Neural cell (in vitro differentiated cells): ENCODE measurements around the gene BMP7. TPM values are rescaled to one million over a fixed set of nuclear protein-coding genes. Genes with fewer than 3 reads are reported as not detected.

ENCODE experiments used
- H2AFZ ChIP-seq: fragments of 200-600, 300-800 bp; sonication (generic), shearing (Covaris generic); 2 replicates; pipeline ENCODE4 v1.6.0; 2014; ENCODE audit warnings: low read depth, mild to moderate bottlenecking, antibody characterized with exemption, low read length, moderate library complexity
- H3F3A ChIP-seq: fragments of 200-600 bp; shearing (Covaris generic); 2 replicates; pipeline ENCODE4 v1.6.1; 2016; ENCODE audit warnings: mild to moderate bottlenecking, moderate library complexity, mixed read lengths, antibody characterized with exemption, low read length; ENCODE audit not compliant: insufficient read depth, poor library complexity, severe bottlenecking
- H3K27ac ChIP-seq: fragments of 200-600, 300-800 bp; sonication (generic), shearing (Covaris generic); 2 replicates; pipeline ENCODE4 v1.5.1; 2014; ENCODE audit warnings: mild to moderate bottlenecking, low read length, moderate library complexity
- H3K27me3 ChIP-seq: fragments of 300-800, 200-600 bp; sonication (generic), shearing (Covaris generic); 2 replicates; pipeline ENCODE4 v1.6.0; 2014; ENCODE audit warnings: mild to moderate bottlenecking, low read depth, low read length, moderate library complexity; ENCODE audit not compliant: insufficient read depth
- H3K36me3 ChIP-seq: fragments of 300-800, 200-600 bp; sonication (generic), shearing (Covaris generic); 2 replicates; pipeline ENCODE4 v1.5.1; 2014; ENCODE audit warnings: mild to moderate bottlenecking, antibody characterized with exemption, low read length, moderate library complexity; ENCODE audit not compliant: insufficient read depth
- H3K4me2 ChIP-seq: fragments of 300-800, 200-600 bp; sonication (generic), shearing (Covaris generic); 2 replicates; pipeline ENCODE4 v1.6.0; 2014; ENCODE audit warnings: mild to moderate bottlenecking, low read length
- H3K4me3 ChIP-seq: fragments of 300-800, 200-600 bp; sonication (generic), shearing (Covaris generic); 2 replicates; pipeline ENCODE4 v1.5.1; 2014; ENCODE audit warnings: mild to moderate bottlenecking, low read length, moderate library complexity
- H3K79me2 ChIP-seq: fragments of 200-600 bp; shearing (Covaris generic); replicated peaks from 2 replicates; pipeline ENCODE4 v1.6.0; 2014; ENCODE audit warnings: mild to moderate bottlenecking, low read length, moderate library complexity; ENCODE audit not compliant: insufficient read depth
- H3K9ac ChIP-seq: fragments of 300-800, 200-600 bp; sonication (generic), shearing (Covaris generic); 2 replicates; pipeline ENCODE4 v1.6.1; 2016; ENCODE audit warnings: mild to moderate bottlenecking, low read length, mixed read lengths
- H3K9me2 ChIP-seq: fragments of 200-600 bp; shearing (Covaris generic); 2 replicates; pipeline ENCODE4 v1.6.1; 2016; ENCODE audit warnings: mild to moderate bottlenecking, low read length, mixed read lengths; ENCODE audit not compliant: insufficient read depth
- H3K9me3 ChIP-seq: fragments of 200-600, 300-800 bp; sonication (generic), shearing (Covaris generic); 2 replicates; pipeline ENCODE4 v1.6.1; 2016; ENCODE audit warnings: mild to moderate bottlenecking, mixed run types, low read length, moderate library complexity, mixed read lengths
- H4K20me1 ChIP-seq: fragments of 200-600 bp; shearing (Covaris generic); 2 replicates; pipeline ENCODE4 v1.6.1; 2016; ENCODE audit warnings: mild to moderate bottlenecking, mixed run types; ENCODE audit not compliant: insufficient read depth
- EP300 ChIP-seq: fragments of 450-650 bp; conservative IDR thresholded peaks from 2 replicates; pipeline ENCODE4 v1.6.1; 2014; ENCODE audit warnings: antibody characterized with exemption, mild to moderate bottlenecking, moderate library complexity; ENCODE audit not compliant: poor library complexity, severe bottlenecking
- EZH2 ChIP-seq: fragments of 200-600, 300-800 bp; shearing (Covaris generic), sonication (generic); IDR thresholded peaks from 2 replicates; pipeline ENCODE4 v1.6.1; 2014; ENCODE audit warnings: antibody characterized with exemption, low read length, borderline replicate concordance, mild to moderate bottlenecking; ENCODE audit not compliant: insufficient read depth, poor library complexity, severe bottlenecking
- MXI1 ChIP-seq: fragments of 450-650 bp; conservative IDR thresholded peaks from 2 replicates; pipeline ENCODE4 v1.6.1; 2014; ENCODE audit warnings: antibody characterized with exemption, mild to moderate bottlenecking; ENCODE audit not compliant: poor library complexity, severe bottlenecking
- POLR2AphosphoS5 ChIP-seq: IDR thresholded peaks from 2 replicates; pipeline ENCODE4 v1.6.1; 2012
- RAD21 ChIP-seq: fragments of 450-650 bp; conservative IDR thresholded peaks from 2 replicates; pipeline ENCODE4 v1.6.1; 2014; ENCODE audit warnings: antibody characterized with exemption, mild to moderate bottlenecking, moderate library complexity
- SMC3 ChIP-seq: fragments of 450-650 bp; conservative IDR thresholded peaks from 2 replicates; pipeline ENCODE4 v1.6.1; 2014; ENCODE audit warnings: antibody characterized with exemption, mild to moderate bottlenecking, moderate library complexity; ENCODE audit not compliant: poor library complexity
- TAF1 ChIP-seq: IDR thresholded peaks from 2 replicates; pipeline ENCODE4 v1.6.1; 2012; ENCODE audit warnings: low read depth
- polyA plus RNA-seq: library from polyadenylated mRNA; depleted of rRNA; stranded (reverse); fragments of >200 nt; gene quantifications from 2 replicates; pipeline ENCODE4 v1.2.3, GENCODE V29; 2014
- TF ChIP-seq, protein P1 (sequence below): IDR thresholded peaks from 2 replicates; pipeline ENCODE4 v1.6.1; 2012; ENCODE audit warnings: borderline replicate concordance
- TF ChIP-seq, protein P2 (sequence below): fragments of 450-650 bp; IDR thresholded peaks from 2 replicates; pipeline ENCODE4 v1.5.1; 2014; ENCODE audit warnings: antibody characterized with exemption, mild to moderate bottlenecking, moderate library complexity; ENCODE audit not compliant: poor library complexity, severe bottlenecking

The BMP7 gene
- polyA plus RNA-seq, 1 donor from 2014 or later, result 3.6 TPM

DNA sequence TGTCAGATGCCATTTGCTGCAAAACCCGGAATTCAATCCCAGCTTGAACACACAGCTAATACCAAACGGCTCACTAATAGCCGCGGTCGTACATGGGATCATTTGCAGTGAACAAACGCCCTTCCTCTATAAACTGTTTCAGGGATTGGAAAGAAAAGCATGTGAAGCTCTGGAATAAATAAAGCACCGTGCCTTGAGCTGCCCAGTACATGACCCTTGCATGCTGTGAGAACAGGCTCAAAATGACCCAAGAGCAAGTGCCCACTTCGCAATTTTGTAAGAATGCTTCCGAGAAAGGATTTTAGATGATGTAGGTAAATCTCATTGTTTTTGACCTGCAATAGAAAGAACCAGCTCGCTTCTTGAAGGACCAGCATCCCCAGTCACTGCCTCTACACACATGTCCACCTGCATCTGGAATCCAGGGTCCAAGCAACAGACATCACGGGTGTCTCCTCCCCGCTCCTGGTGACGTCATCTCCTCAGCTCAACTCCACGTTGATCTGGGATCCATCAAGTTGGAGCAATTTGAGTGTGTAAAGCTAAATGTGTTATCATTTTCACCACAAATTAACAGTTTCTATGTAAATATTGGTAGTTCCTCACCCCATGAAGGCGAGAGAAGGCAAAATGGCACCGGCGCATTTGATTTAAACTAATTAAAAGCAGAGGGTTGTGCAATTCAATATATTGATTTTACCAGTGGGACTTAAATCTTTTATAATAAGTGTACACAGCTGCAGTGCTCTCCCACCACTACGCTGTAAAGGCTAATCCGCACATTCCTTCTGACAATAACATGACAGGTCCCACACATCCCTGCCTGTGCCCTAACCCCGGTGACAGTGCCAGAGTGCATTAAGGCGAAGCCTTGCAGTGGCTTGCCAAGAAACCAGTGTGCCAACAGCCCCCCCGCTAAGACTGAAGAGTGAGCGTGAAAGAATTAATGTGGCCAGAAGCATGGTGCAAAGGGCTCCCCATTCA is 6.2 kb downstream of the BMP7 start:
- H3K9ac ChIP-seq, result no peak overlapping the region
- H3K4me2 ChIP-seq, result no peak overlapping the region
- H3K79me2 ChIP-seq, result no peaks in the 10 kb centered on the region
- H3K27me3 ChIP-seq, result peaks cover 55% of the 10 kb centered on the region
- no peaks in the 10 kb centered on the region for H4K20me1 ChIP-seq
- H3K9me2 ChIP-seq, result no peaks in the 10 kb centered on the region
- H2AFZ ChIP-seq, result no peak overlapping the region
- TF ChIP-seq TAF1, result no peak
- TF ChIP-seq, protein P1, sequence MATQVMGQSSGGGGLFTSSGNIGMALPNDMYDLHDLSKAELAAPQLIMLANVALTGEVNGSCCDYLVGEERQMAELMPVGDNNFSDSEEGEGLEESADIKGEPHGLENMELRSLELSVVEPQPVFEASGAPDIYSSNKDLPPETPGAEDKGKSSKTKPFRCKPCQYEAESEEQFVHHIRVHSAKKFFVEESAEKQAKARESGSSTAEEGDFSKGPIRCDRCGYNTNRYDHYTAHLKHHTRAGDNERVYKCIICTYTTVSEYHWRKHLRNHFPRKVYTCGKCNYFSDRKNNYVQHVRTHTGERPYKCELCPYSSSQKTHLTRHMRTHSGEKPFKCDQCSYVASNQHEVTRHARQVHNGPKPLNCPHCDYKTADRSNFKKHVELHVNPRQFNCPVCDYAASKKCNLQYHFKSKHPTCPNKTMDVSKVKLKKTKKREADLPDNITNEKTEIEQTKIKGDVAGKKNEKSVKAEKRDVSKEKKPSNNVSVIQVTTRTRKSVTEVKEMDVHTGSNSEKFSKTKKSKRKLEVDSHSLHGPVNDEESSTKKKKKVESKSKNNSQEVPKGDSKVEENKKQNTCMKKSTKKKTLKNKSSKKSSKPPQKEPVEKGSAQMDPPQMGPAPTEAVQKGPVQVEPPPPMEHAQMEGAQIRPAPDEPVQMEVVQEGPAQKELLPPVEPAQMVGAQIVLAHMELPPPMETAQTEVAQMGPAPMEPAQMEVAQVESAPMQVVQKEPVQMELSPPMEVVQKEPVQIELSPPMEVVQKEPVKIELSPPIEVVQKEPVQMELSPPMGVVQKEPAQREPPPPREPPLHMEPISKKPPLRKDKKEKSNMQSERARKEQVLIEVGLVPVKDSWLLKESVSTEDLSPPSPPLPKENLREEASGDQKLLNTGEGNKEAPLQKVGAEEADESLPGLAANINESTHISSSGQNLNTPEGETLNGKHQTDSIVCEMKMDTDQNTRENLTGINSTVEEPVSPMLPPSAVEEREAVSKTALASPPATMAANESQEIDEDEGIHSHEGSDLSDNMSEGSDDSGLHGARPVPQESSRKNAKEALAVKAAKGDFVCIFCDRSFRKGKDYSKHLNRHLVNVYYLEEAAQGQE, result no peak
- TF ChIP-seq EZH2, result no peak
- TF ChIP-seq MXI1, result no peak
- TF ChIP-seq EP300, result no peak
- TF ChIP-seq SMC3, result no peak
- TF ChIP-seq, protein P2, sequence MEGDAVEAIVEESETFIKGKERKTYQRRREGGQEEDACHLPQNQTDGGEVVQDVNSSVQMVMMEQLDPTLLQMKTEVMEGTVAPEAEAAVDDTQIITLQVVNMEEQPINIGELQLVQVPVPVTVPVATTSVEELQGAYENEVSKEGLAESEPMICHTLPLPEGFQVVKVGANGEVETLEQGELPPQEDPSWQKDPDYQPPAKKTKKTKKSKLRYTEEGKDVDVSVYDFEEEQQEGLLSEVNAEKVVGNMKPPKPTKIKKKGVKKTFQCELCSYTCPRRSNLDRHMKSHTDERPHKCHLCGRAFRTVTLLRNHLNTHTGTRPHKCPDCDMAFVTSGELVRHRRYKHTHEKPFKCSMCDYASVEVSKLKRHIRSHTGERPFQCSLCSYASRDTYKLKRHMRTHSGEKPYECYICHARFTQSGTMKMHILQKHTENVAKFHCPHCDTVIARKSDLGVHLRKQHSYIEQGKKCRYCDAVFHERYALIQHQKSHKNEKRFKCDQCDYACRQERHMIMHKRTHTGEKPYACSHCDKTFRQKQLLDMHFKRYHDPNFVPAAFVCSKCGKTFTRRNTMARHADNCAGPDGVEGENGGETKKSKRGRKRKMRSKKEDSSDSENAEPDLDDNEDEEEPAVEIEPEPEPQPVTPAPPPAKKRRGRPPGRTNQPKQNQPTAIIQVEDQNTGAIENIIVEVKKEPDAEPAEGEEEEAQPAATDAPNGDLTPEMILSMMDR, result no peak
- TF ChIP-seq RAD21, result no peak
- no peak for TF ChIP-seq POLR2AphosphoS5
- no peak overlapping the region for H3K27ac ChIP-seq
- H3K4me3 ChIP-seq, result no peak overlapping the region
- H3K36me3 ChIP-seq, result no peaks in the 10 kb centered on the region
- H3F3A ChIP-seq, result no peaks in the 10 kb centered on the region
- H3K9me3 ChIP-seq, result no peaks in the 10 kb centered on the region

DNA sequence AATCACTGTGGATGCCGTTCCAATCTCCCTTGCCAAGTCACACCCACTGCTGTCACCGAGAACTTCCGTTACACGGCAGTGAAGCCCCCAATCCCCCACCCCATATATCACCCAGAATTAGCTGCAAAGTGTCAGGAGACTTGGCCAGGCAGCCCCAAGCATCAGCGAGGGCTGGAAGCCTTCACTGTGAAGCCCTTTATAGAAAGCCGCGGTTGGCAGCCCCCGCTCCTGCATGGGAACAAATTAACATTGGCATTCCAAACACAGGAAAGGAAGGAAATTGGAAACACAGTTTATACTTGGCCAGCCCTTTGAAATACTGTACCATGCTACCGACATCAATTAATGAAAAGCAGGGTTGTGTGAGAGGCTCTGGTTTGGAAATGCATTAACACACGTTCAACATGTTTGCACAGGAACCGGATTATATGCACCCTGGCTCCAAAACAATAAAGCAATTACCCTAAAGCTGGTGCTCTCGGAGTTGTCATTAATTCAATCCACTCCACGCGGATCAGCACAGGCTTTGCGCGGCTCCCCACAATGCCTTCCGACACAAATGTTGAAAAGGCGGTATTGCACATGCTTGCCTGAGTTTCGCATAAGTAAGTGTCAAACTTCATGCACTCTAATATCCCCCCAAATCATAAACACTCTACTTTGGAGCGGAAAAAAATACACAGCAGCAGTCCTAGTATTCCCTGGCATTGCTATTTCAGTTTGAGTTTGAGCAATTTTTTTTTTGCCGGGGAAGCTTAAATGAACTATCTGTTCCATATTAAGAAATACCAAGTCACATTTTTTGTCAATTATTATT is 7.1 kb downstream of the BMP7 start:
- TF ChIP-seq EP300 (no peak), MXI1 (peak; percentile 21), POLR2AphosphoS5 (no peak)
- TF ChIP-seq, protein P1, result no peak
- Histone ChIP-seq H3K27me3 (peaks cover 46% of the 10 kb centered on the region), H3K27ac (no peak overlapping the region), H3K4me2 (no peak overlapping the region), H2AFZ (no peak overlapping the region), H3K4me3 (peak overlapping the region; percentile 14), H3K9me3 (no peaks in the 10 kb centered on the region), H3K36me3 (no peaks in the 10 kb centered on the region), H3F3A (no peaks in the 10 kb centered on the region), H4K20me1 (no peaks in the 10 kb centered on the region), H3K9ac (no peak overlapping the region), H3K79me2 (no peaks in the 10 kb centered on the region), H3K9me2 (no peaks in the 10 kb centered on the region)
